ENCODE measurements around the gene ADRB2.

GRCh38 chr5:148776780-148777179 is 49.6 kb upstream of the ADRB2 start:
- TF ChIP-seq CTCF (IDR thresholded peaks at IDR 0.05) (no peak), EP300 (IDR thresholded peaks at IDR 0.05) (no peak), POLR2A (IDR thresholded peaks at IDR 0.05) (no peak)
